ENCODE measurements around the gene SYNGR2. TPM values are rescaled to one million over a fixed set of nuclear protein-coding genes. Genes with fewer than 3 reads are reported as not detected.

SYNGR2 gene
- total RNA-seq, 1 donor from 2014 or later: 206 TPM

DNA sequence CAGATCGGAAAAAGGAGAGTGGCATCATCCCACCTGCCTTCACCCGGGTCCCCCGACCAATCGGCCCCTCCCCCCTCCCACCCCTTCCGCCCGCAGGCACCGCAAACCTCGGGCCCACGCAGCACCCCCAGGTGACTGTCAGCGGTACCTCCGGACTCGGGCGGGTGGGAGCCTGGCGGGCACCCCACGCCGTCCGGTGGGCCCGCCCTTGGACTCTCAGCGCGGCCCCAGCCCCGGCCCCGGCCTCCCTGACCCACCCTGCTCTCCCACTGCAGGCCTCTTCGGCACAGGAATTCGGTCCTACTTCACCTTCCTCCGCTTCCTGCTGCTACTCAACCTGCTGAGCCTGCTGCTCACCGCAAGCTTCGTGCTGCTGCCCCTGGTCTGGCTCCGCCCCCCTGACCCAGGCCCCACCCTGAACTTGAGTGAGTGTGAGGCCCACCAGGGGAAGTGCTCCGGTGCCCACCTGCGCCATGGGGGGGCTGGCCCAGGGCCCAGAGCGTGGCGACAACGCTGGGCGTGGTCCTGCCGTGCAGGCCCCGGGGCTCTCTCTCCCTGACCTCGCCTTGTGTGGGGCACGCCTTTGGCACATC lies 36.2 kb upstream of the SYNGR2 start:
- H3K4me1 ChIP-seq: peaks cover 43% of the 10 kb centered on the region
- TF ChIP-seq, protein P1, sequence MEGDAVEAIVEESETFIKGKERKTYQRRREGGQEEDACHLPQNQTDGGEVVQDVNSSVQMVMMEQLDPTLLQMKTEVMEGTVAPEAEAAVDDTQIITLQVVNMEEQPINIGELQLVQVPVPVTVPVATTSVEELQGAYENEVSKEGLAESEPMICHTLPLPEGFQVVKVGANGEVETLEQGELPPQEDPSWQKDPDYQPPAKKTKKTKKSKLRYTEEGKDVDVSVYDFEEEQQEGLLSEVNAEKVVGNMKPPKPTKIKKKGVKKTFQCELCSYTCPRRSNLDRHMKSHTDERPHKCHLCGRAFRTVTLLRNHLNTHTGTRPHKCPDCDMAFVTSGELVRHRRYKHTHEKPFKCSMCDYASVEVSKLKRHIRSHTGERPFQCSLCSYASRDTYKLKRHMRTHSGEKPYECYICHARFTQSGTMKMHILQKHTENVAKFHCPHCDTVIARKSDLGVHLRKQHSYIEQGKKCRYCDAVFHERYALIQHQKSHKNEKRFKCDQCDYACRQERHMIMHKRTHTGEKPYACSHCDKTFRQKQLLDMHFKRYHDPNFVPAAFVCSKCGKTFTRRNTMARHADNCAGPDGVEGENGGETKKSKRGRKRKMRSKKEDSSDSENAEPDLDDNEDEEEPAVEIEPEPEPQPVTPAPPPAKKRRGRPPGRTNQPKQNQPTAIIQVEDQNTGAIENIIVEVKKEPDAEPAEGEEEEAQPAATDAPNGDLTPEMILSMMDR (IDR thresholded peaks at IDR 0.05): no peak
- H3K27ac ChIP-seq: peak overlapping the region; percentile 6
- no peaks in the 10 kb centered on the region for H3K9me3 ChIP-seq
- no peaks in the 10 kb centered on the region for H3K36me3 ChIP-seq
- DNase-seq: peak; percentile 86
- intact Hi-C loops (cut with DNase I): no loop called here
- H3K4me3 ChIP-seq: peak overlapping the region; percentile 52
- peak; percentile 34 for ATAC-seq
- no peaks in the 10 kb centered on the region for H3K27me3 ChIP-seq

GRCh38 chr17:78132767-78133178 lies 35.6 kb upstream of the SYNGR2 start:
- no peak overlapping the region for H3K27ac ChIP-seq
- TF ChIP-seq, protein P1 (IDR thresholded peaks at IDR 0.05): no peak
- peak overlapping the region; percentile 52 for H3K4me3 ChIP-seq
- peaks cover 49% of the 10 kb centered on the region for H3K4me1 ChIP-seq
- H3K9me3 ChIP-seq: no peaks in the 10 kb centered on the region
- DNase-seq (no peak), ATAC-seq (no peak)
- H3K36me3 ChIP-seq: no peaks in the 10 kb centered on the region
- no peaks in the 10 kb centered on the region for H3K27me3 ChIP-seq
- intact Hi-C loops (cut with DNase I): no loop called here

DNA sequence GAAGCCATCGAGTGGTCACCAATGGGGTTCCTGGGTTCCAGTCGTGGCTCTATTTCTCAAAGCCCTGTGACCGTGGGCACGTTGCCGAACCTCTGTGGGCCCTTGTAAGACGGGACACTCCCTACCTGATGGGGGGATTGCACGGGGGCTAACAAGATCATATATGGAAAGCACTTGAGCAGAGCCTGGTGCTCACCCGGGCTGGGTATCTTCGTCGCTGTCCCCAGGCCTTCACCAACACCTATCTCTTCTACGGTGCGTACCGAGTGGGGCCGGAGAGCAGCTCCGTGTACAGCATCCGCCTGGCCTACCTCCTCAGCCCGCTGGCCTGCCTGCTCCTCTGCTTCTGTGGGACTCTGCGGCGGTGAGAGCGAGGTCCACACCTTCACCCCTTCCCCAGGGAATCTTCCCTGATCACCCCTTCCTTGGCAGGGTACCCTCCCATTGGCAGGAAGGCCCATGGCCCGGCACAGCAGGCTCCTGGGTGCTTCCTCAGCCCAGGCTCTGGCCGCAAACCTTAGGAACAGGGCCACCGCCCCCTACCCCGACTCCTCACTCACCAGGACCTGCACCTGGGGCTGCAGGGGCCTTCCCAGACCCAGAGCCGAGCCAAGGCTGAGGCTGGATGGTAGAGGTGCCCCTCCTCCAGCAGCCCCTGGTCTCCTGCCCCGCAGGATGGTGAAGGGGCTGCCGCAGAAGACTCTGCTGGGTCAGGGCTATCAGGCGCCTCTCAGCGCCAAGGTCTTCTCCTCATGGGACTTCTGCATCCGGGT lies 35.0 kb upstream of the SYNGR2 start:
- H3K9me3 ChIP-seq: no peaks in the 10 kb centered on the region
- ATAC-seq (no peak), DNase-seq (no peak)
- H3K27me3 ChIP-seq: no peaks in the 10 kb centered on the region
- intact Hi-C loops (cut with DNase I): no loop called here
- no peaks in the 10 kb centered on the region for H3K36me3 ChIP-seq
- TF ChIP-seq, protein P1 (IDR thresholded peaks at IDR 0.05): no peak
- no peak overlapping the region for H3K4me3 ChIP-seq
- H3K27ac ChIP-seq: no peak overlapping the region
- peaks cover 50% of the 10 kb centered on the region for H3K4me1 ChIP-seq

- H3K9me3 ChIP-seq: no peaks in the 10 kb centered on the region
- H3K27ac ChIP-seq: no peak overlapping the region
- no peaks in the 10 kb centered on the region for H3K27me3 ChIP-seq
- TF ChIP-seq, protein P1 (IDR thresholded peaks at IDR 0.05): peak; percentile 56
- peak; percentile 33 for ATAC-seq
- peaks cover 44% of the 10 kb centered on the region for H3K4me1 ChIP-seq
- no peak overlapping the region for H3K4me3 ChIP-seq
- intact Hi-C loops (cut with DNase I): no loop called here
- peak; percentile 80 for DNase-seq
- no peaks in the 10 kb centered on the region for H3K36me3 ChIP-seq
Measured at GRCh38 chr17:78133971-78134898, 34.1 kb upstream of the SYNGR2 start.

- H3K27me3 ChIP-seq: no peaks in the 10 kb centered on the region
- intact Hi-C loops (cut with DNase I): no loop called here
- H3K4me3 ChIP-seq: no peak overlapping the region
- ATAC-seq (no peak), DNase-seq (no peak)
- peaks cover 39% of the 10 kb centered on the region for H3K4me1 ChIP-seq
- no peak overlapping the region for H3K27ac ChIP-seq
- no peaks in the 10 kb centered on the region for H3K36me3 ChIP-seq
- TF ChIP-seq, protein P1 (IDR thresholded peaks at IDR 0.05): no peak
- no peaks in the 10 kb centered on the region for H3K9me3 ChIP-seq
Measured at GRCh38 chr17:78134899-78135385, 33.4 kb upstream of the SYNGR2 start.
